ENCODE results near the gene C1orf159. TPM values are rescaled to one million over a fixed set of nuclear protein-coding genes. Genes with fewer than 3 reads are reported as not detected.

C1orf159 gene
- total RNA-seq, 1 donor from 2014 or later, result 31.8 TPM

GRCh38 chr1:1047963-1048362 lies 67.9 kb downstream of the C1orf159 start:
- peaks cover 24% of the 10 kb centered on the region for H3K36me3 Mint-ChIP-seq
- H3K27me3 Mint-ChIP-seq (ENCODE audit: low read depth), result no peaks in the 10 kb centered on the region
- H3K4me1 Mint-ChIP-seq, result no peaks in the 10 kb centered on the region
- no peak for DNase-seq (ENCODE audit: low spot score in 2 of 2, unreplicated experiment in 2 of 2)
- no peak overlapping the region for H3K4me3 Mint-ChIP-seq
- no peak overlapping the region for H3K27ac Mint-ChIP-seq
- no peak for TF ChIP-seq CTCF (IDR thresholded peaks at IDR 0.05; ENCODE audit: unreplicated experiment)
- no peaks in the 10 kb centered on the region for H3K9me3 Mint-ChIP-seq

GRCh38 chr1:1047407-1047806 lies 68.5 kb downstream of the C1orf159 start:
- Mint-ChIP-seq H3K4me3 (no peak overlapping the region), H3K4me1 (no peaks in the 10 kb centered on the region), H3K36me3 (peaks cover 21% of the 10 kb centered on the region), H3K27ac (no peak overlapping the region), H3K27me3 (ENCODE audit: low read depth) (no peaks in the 10 kb centered on the region), H3K9me3 (no peaks in the 10 kb centered on the region)
- no peak for DNase-seq (ENCODE audit: low spot score in 2 of 2, unreplicated experiment in 2 of 2)
- no peak for TF ChIP-seq CTCF (IDR thresholded peaks at IDR 0.05; ENCODE audit: unreplicated experiment)

GRCh38 chr1:1046767-1047166 lies 69.1 kb downstream of the C1orf159 start:
- Mint-ChIP-seq H3K27ac (no peak overlapping the region), H3K36me3 (peaks cover 17% of the 10 kb centered on the region), H3K9me3 (no peaks in the 10 kb centered on the region), H3K27me3 (ENCODE audit: low read depth) (no peaks in the 10 kb centered on the region), H3K4me1 (no peaks in the 10 kb centered on the region), H3K4me3 (no peak overlapping the region)
- no peak for DNase-seq (ENCODE audit: low spot score in 2 of 2, unreplicated experiment in 2 of 2)
- no peak for TF ChIP-seq CTCF (IDR thresholded peaks at IDR 0.05; ENCODE audit: unreplicated experiment)

GRCh38 chr1:1046243-1046642 lies 69.6 kb downstream of the C1orf159 start:
- no peak for TF ChIP-seq CTCF (IDR thresholded peaks at IDR 0.05; ENCODE audit: unreplicated experiment)
- no peak overlapping the region for H3K27ac Mint-ChIP-seq
- no peaks in the 10 kb centered on the region for H3K9me3 Mint-ChIP-seq
- no peak for DNase-seq (ENCODE audit: low spot score in 2 of 2, unreplicated experiment in 2 of 2)
- H3K36me3 Mint-ChIP-seq, result peaks cover 17% of the 10 kb centered on the region
- no peaks in the 10 kb centered on the region for H3K4me1 Mint-ChIP-seq
- no peaks in the 10 kb centered on the region for H3K27me3 Mint-ChIP-seq (ENCODE audit: low read depth)
- H3K4me3 Mint-ChIP-seq, result no peak overlapping the region

- Mint-ChIP-seq H3K4me3 (no peak overlapping the region), H3K4me1 (no peaks in the 10 kb centered on the region), H3K9me3 (no peaks in the 10 kb centered on the region), H3K36me3 (peaks cover 15% of the 10 kb centered on the region), H3K27ac (no peak overlapping the region), H3K27me3 (ENCODE audit: low read depth) (no peaks in the 10 kb centered on the region)
- DNase-seq (ENCODE audit: low spot score in 2 of 2, unreplicated experiment in 2 of 2), result no peak
- TF ChIP-seq CTCF (IDR thresholded peaks at IDR 0.05; ENCODE audit: unreplicated experiment), result no peak
These were observed 70.8 kb downstream of the C1orf159 start for GRCh38 chr1:1045129-1045528.

GRCh38 chr1:1044455-1045078 lies 71.3 kb downstream of the C1orf159 start:
- peaks cover 15% of the 10 kb centered on the region for H3K36me3 Mint-ChIP-seq
- H3K4me3 Mint-ChIP-seq, result no peak overlapping the region
- H3K4me1 Mint-ChIP-seq, result peaks cover 3% of the 10 kb centered on the region
- peaks cover 3% of the 10 kb centered on the region for H3K27me3 Mint-ChIP-seq (ENCODE audit: low read depth)
- no peak for DNase-seq (ENCODE audit: low spot score in 2 of 2, unreplicated experiment in 2 of 2)
- no peak for TF ChIP-seq CTCF (IDR thresholded peaks at IDR 0.05; ENCODE audit: unreplicated experiment)
- H3K27ac Mint-ChIP-seq, result no peak overlapping the region
- no peaks in the 10 kb centered on the region for H3K9me3 Mint-ChIP-seq
